IPS-18a (cell line): Measurements from ENCODE around the gene APOC4.

Experiments used
- H3K27ac ChIP-seq: one replicate; pipeline ENCODE4 v1.5.1; 2013; ENCODE audit warnings: low read length
- H3K27me3 ChIP-seq: one replicate; pipeline ENCODE4 v1.6.1; 2013; ENCODE audit warnings: mild to moderate bottlenecking, low read length; ENCODE audit not compliant: control insufficient read depth, insufficient read depth
- H3K36me3 ChIP-seq: one replicate; pipeline ENCODE4 v1.6.1; 2013; ENCODE audit warnings: low read depth, low read length; ENCODE audit not compliant: control insufficient read depth
- H3K4me1 ChIP-seq: one replicate; pipeline ENCODE4 v1.6.1; 2013; ENCODE audit warnings: low read depth, low read length; ENCODE audit not compliant: control insufficient read depth
- H3K4me3 ChIP-seq: one replicate; pipeline ENCODE4 v1.5.1; 2013; ENCODE audit warnings: low read length
- H3K9ac ChIP-seq: one replicate; pipeline ENCODE4 v1.6.1; 2013; ENCODE audit warnings: mild to moderate bottlenecking, low read length, moderate library complexity
- H3K9me3 ChIP-seq: one replicate; pipeline ENCODE4 v1.6.1; 2013; ENCODE audit warnings: low read depth, low read length; ENCODE audit not compliant: control insufficient read depth

The APOC4 gene

DNA sequence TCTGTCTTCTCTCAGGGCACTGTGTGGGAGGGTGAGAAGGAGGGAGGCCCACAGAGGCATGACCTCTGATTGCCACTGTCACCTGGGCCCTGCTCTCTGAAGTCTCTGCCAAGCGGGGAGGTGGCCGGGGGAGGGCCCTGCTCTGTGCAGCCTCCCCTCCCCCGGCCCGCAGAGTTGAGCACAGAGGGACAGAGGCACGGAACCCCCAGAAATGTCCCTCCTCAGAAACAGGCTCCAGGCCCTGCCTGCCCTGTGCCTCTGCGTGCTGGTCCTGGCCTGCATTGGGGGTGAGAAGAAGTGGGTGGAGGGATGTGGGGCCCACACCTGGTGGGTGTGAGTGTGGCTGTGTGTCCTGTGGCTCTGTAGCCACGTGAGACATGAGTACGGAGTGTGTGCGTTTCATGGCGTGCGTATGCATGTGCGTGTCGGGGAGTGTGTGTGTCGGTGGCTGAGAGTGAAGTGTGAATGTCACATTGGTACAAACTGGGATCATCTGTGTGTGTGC is at the start of gene APOC4:
Gene APOC4 (plus strand): TSS at position 171 of the 505 bp plus-strand sequence. CDS start 41 bp downstream, at position 212.
- H3K36me3 ChIP-seq: no peaks in the 10 kb centered on the region
- H3K4me1 ChIP-seq: no peaks in the 10 kb centered on the region
- no peaks in the 10 kb centered on the region for H3K27me3 ChIP-seq
- H3K27ac ChIP-seq: no peak within 1 kb of the TSS
- H3K9me3 ChIP-seq: no peaks in the 10 kb centered on the region
- H3K9ac ChIP-seq: no peak within 1 kb of the TSS
- H3K4me3 ChIP-seq: no peak within 1 kb of the TSS

GRCh38 chr19:44892932-44893331 is 49.1 kb upstream of the APOC4 start:
- H3K27ac ChIP-seq: no peak overlapping the region
- H3K36me3 ChIP-seq: peaks cover 61% of the 10 kb centered on the region
- no peak overlapping the region for H3K9ac ChIP-seq
- H3K4me1 ChIP-seq: peaks cover 8% of the 10 kb centered on the region
- no peaks in the 10 kb centered on the region for H3K27me3 ChIP-seq
- H3K4me3 ChIP-seq: no peak overlapping the region
- no peaks in the 10 kb centered on the region for H3K9me3 ChIP-seq

GRCh38 chr19:44893332-44894051 is 48.5 kb upstream of the APOC4 start:
- Histone ChIP-seq H3K9me3 (no peaks in the 10 kb centered on the region), H3K4me1 (peaks cover 8% of the 10 kb centered on the region), H3K9ac (no peak overlapping the region), H3K27ac (no peak overlapping the region), H3K4me3 (no peak overlapping the region), H3K27me3 (no peaks in the 10 kb centered on the region), H3K36me3 (peaks cover 63% of the 10 kb centered on the region)

DNA sequence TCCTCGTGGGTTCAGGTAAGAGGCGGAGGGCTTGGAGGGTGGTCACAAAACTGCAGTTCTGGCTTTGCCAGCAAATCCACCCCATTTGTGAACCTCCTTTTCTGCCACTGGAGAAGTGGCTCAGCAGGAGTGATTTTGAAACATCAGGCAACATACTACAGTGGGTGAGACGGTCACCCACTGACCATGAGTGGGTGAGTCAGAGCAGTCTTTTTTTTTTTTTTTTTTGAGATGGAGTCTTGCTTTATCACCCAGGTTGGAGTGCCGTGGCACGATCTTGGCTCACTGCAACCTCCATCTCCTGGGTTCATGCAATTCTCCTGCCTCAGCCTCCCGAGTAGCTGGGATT is 48.0 kb upstream of the APOC4 start:
- H3K27ac ChIP-seq: no peak overlapping the region
- H3K9me3 ChIP-seq: no peaks in the 10 kb centered on the region
- no peak overlapping the region for H3K9ac ChIP-seq
- peaks cover 8% of the 10 kb centered on the region for H3K4me1 ChIP-seq
- H3K27me3 ChIP-seq: no peaks in the 10 kb centered on the region
- H3K36me3 ChIP-seq: peaks cover 63% of the 10 kb centered on the region
- H3K4me3 ChIP-seq: no peak overlapping the region

DNA sequence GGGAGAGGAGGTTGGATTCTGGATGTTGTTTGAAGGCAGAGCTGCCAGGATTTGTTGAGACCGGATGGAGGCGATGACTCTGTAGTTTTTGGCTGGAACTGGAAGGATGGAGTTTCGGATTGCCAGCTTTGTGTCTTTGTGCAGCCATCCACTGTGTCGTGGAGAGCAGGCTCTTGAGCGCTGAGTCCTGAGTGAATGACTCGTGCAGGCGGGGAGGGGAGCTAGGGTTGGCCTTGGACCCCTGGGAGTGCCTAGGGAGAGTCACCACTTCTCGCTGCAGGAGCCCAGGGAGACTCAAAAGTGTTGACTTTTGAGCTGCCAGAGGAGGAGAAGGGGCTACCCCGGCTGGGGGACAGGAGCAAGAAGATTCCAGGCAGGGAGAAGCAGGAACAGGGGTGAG is 47.1 kb upstream of the APOC4 start:
- peaks cover 8% of the 10 kb centered on the region for H3K4me1 ChIP-seq
- no peak overlapping the region for H3K9ac ChIP-seq
- no peak overlapping the region for H3K27ac ChIP-seq
- H3K27me3 ChIP-seq: no peaks in the 10 kb centered on the region
- no peaks in the 10 kb centered on the region for H3K9me3 ChIP-seq
- peaks cover 71% of the 10 kb centered on the region for H3K36me3 ChIP-seq
- H3K4me3 ChIP-seq: no peak overlapping the region

DNA sequence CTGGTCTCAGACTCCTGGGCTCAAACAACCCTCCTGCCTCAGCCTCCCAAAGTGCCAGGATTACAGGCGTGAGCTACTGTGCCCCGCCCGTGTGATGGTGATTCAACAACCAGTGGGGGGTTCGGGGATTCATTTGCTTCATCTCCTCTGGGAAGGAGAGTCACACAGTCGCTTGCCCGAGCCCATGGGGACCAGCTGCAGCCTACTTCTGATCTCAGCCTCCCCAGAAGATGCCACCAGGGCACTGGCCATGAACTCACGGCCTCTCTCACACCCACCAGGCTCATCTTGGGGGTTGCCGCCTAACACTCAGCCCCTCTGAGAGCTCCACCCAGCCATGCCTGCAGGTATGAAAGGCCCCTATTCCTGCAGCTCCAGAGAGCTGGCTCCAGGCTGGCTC is 44.2 kb upstream of the APOC4 start:
- peaks cover 78% of the 10 kb centered on the region for H3K36me3 ChIP-seq
- H3K9ac ChIP-seq: no peak overlapping the region
- no peak overlapping the region for H3K27ac ChIP-seq

GRCh38 chr19:44900328-44901244 is 41.5 kb upstream of the APOC4 start:
- Histone ChIP-seq H3K9me3 (no peaks in the 10 kb centered on the region), H3K27me3 (no peaks in the 10 kb centered on the region), H3K27ac (no peak overlapping the region), H3K36me3 (peaks cover 53% of the 10 kb centered on the region), H3K9ac (no peak overlapping the region), H3K4me3 (no peak overlapping the region), H3K4me1 (peaks cover 4% of the 10 kb centered on the region)

More for the DNA sequence above, 44.2 kb upstream of the APOC4 start:
- no peak overlapping the region for H3K4me3 ChIP-seq
- H3K27me3 ChIP-seq: no peaks in the 10 kb centered on the region
- H3K9me3 ChIP-seq: no peaks in the 10 kb centered on the region
- no peaks in the 10 kb centered on the region for H3K4me1 ChIP-seq

GRCh38 chr19:44903216-44903601 is 38.8 kb upstream of the APOC4 start:
- Histone ChIP-seq H3K27me3 (no peaks in the 10 kb centered on the region), H3K4me3 (no peak overlapping the region), H3K9ac (no peak overlapping the region), H3K36me3 (peaks cover 41% of the 10 kb centered on the region), H3K9me3 (no peaks in the 10 kb centered on the region), H3K4me1 (peaks cover 4% of the 10 kb centered on the region), H3K27ac (no peak overlapping the region)

- H3K4me3 ChIP-seq: no peak overlapping the region
- no peaks in the 10 kb centered on the region for H3K9me3 ChIP-seq
- H3K27ac ChIP-seq: no peak overlapping the region
- peaks cover 4% of the 10 kb centered on the region for H3K4me1 ChIP-seq
- no peak overlapping the region for H3K9ac ChIP-seq
- no peaks in the 10 kb centered on the region for H3K27me3 ChIP-seq
- peaks cover 40% of the 10 kb centered on the region for H3K36me3 ChIP-seq
Measured at GRCh38 chr19:44903602-44904425, 38.2 kb upstream of the APOC4 start.

DNA sequence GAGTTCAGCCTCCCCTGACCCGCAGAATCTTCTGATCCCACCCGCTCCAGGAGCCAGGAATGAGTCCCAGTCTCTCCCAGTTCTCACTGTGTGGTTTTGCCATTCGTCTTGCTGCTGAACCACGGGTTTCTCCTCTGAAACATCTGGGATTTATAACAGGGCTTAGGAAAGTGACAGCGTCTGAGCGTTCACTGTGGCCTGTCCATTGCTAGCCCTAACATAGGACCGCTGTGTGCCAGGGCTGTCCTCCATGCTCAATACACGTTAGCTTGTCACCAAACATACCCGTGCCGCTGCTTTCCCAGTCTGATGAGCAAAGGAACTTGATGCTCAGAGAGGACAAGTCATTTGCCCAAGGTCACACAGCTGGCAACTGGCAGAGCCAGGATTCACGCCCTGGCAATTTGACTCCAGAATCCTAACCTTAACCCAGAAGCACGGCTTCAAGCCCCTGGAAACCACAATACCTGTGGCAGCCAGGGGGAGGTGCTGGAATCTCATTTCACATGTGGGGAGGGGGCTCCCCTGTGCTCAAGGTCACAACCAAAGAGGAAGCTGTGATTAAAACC is 37.5 kb upstream of the APOC4 start:
- no peak overlapping the region for H3K27ac ChIP-seq
- H3K27me3 ChIP-seq: no peaks in the 10 kb centered on the region
- no peaks in the 10 kb centered on the region for H3K9me3 ChIP-seq
- no peak overlapping the region for H3K9ac ChIP-seq
- H3K36me3 ChIP-seq: peaks cover 36% of the 10 kb centered on the region
- H3K4me1 ChIP-seq: peaks cover 4% of the 10 kb centered on the region
- no peak overlapping the region for H3K4me3 ChIP-seq
